M059J (cell line): ENCODE data around the gene MAML3. TPM values are rescaled to one million over a fixed set of nuclear protein-coding genes. Genes with fewer than 3 reads are reported as not detected.

ENCODE experiments used
- DNase-seq: peaks from one replicate; pipeline ENCODE4 v3.0.0-alpha.2; 2012; ENCODE audit warnings: low read depth
- total RNA-seq: library from RNA; depleted of rRNA; stranded (reverse); fragments of >200 nt; shearing (Covaris generic); gene quantifications from 2 replicates; pipeline ENCODE4 v1.2.3, GENCODE V29; 2014

Gene MAML3
- total RNA-seq, 1 experiment from 2014 or later: 1.6 TPM

- DNase-seq: no peak
Observed at GRCh38 chr4:139786494-139787354, 367.3 kb downstream of the MAML3 start.

DNA sequence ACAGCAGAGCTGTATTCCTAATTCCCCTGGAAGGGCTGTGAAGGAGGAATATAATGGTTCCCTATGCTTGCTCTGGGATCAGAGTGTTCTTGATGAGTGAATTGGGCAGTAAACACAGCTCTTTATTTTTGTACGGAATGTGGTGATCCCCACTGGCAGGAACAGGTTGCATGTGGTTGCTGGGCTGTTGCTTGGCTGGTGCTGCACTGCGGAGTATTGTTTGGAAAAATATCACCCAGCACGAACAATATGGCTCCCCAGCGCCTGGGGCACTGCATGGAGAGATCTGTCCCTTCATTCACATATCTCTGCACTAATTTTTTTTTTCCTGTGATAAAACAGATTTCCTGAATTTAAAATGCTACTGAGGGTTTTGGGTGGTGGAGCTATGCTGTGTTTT, 368.6 kb downstream of the MAML3 start:
- DNase-seq: no peak

- DNase-seq: no peak
Observed at GRCh38 chr4:139783741-139784484, 370.1 kb downstream of the MAML3 start.

GRCh38 chr4:139782926-139783522, 371.0 kb downstream of the MAML3 start:
- DNase-seq: no peak

GRCh38 chr4:139781066-139781465, 372.9 kb downstream of the MAML3 start:
- no peak for DNase-seq

DNA sequence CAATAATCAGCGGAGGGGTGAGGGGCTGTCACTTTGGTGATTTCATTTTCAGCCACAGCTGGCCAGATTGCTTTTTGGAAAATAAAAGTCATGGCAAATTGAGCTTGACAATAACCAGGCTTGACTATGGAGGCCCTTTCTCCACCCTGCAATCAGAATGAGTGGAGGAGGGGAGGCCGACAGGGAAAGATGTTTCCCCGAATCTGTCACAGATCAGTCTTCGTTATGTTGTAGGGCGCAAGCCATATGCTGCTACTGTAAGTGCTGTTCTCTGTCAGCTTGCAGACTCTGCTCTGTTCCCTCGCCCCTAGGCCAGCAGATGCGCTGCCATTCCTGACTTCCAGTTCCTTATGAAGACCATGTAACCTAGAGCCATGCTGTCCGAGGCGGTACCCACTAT, 374.3 kb downstream of the MAML3 start:
- no peak for DNase-seq

DNA sequence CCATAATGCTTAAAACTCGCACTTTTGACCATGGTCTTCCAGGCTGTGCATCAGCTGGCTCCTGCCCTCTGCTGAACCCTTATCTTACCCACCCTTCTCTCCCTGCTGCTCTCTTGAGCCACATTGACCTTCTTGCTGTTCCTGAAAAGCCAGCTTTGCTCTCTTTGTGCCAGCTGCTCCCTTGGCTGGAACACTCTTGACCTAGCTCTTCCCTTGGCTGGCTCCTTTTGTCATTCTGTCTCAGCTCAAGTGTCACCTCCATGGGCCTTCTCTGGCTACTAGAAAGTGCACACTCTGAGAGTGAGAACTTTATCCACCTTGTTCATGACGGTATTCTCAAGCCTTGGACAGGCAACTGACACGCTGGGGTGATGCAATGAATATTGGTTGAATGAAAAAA, 376.2 kb downstream of the MAML3 start:
- DNase-seq: no peak

DNA sequence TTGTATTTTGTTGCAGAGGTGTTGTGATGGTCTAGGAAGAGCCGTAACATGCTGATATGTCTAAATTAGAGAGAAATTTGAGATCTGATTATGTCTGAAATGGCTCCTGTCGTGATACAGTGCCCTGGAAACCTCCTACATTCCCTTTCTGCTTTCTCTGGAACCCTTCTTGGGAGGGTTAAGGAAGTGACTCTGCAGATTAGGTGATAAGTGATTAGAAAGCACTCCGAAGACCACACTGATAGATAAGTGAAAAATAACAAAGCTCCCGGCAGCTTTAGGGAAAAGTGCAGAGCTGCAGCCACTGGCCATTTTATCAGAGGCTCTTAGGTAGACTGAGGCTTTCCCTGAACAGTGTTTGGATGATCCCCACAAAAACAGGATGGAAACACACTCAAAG, 377.7 kb downstream of the MAML3 start:
- no peak for DNase-seq

DNA sequence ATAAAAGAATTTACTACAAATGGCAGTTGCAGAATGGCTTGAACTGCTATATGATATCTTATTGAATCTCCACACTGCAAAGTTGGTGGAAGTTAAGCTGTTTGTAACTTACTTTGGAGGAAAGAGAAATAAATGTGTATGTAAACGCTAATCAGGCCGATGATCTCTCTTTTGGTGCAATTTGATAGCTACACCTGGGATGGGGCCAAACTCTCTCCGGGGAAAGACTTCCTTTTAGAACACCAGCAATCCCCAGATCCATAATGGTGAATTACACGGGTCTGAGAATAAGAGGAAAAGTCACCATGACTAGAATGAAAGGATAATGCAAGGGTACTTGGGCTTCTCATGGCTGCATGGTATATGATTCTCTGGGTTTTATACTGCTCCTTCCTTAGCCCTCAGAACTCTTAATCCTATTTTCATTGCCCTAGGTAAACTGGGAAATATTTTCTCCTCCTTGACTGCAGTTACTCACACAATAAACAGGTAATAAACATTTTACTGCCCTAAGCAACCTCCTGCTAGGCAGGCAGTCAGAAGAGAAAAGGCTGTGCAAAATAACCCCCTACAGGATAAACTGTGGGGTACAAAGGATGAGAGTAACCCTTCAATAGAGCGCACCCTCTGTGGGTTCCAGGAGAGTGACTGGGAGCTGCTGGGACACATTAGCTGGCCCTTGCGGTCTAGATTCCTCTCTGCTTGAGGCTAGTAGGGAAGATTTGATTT, 379.1 kb downstream of the MAML3 start:
- DNase-seq: no peak

DNA sequence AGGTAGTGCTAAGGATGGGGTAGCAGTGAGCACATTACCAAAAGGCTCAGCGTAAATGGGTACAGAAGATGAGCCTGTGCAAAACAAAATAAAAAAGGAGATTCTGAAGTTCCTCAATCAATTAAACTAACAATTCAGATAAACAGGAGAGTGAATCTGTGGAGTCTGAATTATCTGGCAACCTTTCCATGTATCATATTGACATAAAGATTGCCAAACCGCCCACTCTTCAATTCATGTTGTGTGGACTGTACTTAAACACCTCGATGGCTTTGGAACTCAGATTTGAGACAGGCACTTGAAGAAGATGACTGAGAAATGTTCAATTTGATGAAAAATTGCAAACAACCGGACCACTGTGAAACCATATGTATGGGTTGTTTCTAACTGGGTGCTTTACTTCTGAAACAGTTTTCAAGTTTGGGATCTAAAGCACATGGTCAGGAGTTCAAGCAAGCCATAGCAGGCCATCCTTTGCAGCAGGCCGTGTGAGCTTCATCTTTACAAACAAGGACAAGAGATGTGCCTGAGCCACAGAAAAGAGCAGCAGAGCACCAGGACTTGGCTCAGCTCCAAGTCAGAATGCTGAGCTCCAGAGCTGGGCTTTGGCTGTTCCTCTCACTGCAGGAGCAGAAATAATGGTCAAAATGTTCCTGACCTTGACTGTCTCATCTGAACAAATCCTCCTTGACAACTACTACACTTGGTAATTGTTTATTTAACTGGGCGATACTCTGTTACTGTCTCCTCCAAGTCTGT, 380.2 kb downstream of the MAML3 start:
- no peak for DNase-seq

GRCh38 chr4:139770361-139770760, 383.6 kb downstream of the MAML3 start:
- no peak for DNase-seq

GRCh38 chr4:139769364-139769763, 384.6 kb downstream of the MAML3 start:
- DNase-seq: no peak

GRCh38 chr4:139768896-139769295, 385.1 kb downstream of the MAML3 start:
- DNase-seq: peak; percentile 10

- no peak for DNase-seq
Observed at GRCh38 chr4:139768366-139768765, 385.6 kb downstream of the MAML3 start.

DNA sequence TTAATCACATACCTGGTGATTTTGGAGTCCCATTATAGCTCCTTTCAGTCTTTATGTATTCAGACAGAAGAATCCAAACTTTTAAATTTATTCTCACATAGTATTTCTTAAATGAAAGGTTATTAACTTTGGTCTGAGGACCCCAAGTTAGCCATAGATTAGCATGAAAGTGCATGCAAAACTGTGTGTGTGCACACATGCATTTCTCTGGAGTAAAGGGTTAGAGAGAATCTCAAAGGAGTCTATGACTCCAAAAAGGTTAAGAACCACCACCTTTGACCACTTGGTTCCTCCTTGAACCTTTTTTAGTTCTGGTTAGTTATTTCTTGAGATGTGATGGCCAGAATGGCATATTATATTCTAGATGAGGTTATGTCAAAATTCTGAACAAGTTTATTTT, 386.4 kb downstream of the MAML3 start:
- DNase-seq: no peak

DNA sequence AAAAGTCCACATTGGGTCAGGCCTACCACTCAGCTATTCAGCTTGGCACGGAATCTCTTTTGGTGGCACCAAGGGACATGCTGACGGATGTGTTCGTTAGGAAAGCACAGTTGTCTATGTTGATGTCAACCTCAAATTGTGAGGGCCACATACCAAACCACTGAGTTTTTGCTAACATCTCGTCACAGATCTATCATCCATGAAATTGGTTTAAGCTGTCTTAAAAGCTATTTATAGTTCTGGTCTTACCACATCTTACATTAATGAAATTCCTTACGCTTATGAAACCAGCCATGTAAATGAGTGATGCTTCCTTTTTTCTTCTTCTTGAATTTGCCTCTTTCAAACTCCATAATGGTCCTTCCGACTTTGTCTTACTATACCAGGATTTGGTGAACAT, 386.8 kb downstream of the MAML3 start:
- DNase-seq: peak; percentile 75

DNA sequence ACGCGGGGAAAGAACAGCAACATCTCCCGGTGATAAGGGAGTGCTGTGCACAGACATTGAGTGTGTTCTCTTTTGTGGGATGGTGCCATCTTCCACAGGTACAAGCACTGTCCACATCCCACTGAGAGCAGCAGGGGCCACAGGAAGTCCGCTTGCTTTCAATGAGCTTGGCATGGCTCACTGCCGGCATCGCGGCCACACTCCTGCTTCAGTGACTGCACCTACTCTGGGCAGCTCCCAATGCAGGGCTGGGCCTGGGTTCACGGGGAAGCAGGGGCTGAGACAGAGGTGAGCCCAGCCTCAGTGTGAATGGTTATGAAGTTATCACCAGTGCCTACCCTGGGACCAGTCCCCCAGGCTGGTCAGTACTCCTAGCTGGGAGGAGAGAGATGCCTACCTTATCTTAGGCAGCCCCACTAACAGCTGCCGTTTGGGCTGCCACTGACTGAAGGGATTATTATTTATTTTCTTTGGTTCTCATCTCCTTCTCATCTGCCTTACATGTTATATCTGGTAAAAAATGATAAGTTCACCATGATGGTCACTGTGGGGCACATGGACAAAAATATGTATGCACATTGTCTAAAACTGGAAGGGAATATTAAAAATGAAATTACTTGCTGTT, 389.2 kb downstream of the MAML3 start:
- DNase-seq: no peak

GRCh38 chr4:139764182-139764581, 389.8 kb downstream of the MAML3 start:
- no peak for DNase-seq

- no peak for DNase-seq
Observed at GRCh38 chr4:139763672-139764071, 390.3 kb downstream of the MAML3 start.

GRCh38 chr4:139763205-139763604, 390.8 kb downstream of the MAML3 start:
- DNase-seq: no peak

- DNase-seq: no peak
Observed at GRCh38 chr4:139762720-139763119, 391.3 kb downstream of the MAML3 start.
